Raji (cell line): Measurements from ENCODE around the gene MLN.

Experiments
- POLR2A ChIP-seq: IDR thresholded peaks from 2 replicates; pipeline ENCODE4 v1.6.1; 2011; ENCODE audit warnings: low read depth, low read length, control low read depth; ENCODE audit not compliant: insufficient read depth

MLN gene

DNA sequence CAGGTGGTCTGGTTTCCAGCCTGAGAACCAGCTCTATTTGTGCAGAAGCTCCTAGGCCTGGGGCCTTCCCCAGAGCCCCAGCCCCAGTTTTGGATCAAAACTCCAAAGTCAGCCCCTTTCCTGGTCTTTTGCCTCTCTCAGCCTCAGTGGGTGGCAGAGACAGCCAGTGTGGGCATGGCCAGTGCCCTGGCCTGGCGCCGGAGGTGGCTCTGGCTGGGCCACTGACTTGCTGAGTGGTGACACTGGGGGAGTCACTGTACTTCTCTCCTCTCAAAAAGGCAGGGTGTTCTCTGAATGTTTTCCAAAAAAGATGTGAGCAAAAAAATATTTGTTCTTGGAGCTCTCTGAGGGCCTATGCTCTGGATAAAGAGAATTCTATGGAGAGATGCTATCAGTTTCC, 20.0 kb upstream of the MLN start:
- no peak for TF ChIP-seq POLR2A

DNA sequence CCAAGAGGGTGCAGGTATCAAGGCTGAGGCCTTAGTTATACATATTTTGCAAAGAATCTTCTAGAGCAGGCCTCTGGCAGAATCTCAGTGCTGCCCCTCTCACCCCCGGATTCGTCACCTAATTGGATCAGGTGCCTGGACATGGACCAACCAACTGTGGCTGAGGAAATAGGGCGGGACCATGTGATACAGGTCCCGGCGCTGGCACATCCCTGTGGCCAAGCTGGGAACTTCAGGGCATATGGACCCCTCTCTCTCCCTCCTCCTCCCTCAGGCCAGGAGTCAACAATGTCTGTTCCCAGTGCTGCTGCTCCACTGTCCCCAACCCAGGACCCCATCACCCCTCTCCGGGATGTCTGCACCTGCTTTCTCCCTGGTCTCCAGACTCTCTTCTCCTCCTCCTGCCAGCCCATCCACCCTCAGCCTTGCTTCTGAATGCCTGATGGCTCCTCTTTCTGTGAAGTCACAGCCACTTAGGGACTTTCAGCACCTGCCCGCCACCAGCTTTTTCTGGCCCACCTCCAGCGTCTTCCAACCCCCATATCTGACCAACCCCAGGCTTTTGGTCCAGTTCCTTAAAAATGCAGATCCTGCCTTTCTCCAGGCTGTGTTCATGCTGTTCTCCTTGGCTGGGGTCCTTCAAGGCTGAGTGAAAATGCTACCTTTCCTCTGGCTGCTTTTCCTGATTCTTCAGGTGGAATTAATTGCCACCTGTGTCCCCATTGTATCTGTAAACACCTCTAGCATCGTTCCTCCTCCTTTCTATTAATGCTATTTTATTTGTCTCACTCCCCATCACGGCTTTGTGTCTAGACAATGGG, 19.0 kb upstream of the MLN start:
- no peak for TF ChIP-seq POLR2A

DNA sequence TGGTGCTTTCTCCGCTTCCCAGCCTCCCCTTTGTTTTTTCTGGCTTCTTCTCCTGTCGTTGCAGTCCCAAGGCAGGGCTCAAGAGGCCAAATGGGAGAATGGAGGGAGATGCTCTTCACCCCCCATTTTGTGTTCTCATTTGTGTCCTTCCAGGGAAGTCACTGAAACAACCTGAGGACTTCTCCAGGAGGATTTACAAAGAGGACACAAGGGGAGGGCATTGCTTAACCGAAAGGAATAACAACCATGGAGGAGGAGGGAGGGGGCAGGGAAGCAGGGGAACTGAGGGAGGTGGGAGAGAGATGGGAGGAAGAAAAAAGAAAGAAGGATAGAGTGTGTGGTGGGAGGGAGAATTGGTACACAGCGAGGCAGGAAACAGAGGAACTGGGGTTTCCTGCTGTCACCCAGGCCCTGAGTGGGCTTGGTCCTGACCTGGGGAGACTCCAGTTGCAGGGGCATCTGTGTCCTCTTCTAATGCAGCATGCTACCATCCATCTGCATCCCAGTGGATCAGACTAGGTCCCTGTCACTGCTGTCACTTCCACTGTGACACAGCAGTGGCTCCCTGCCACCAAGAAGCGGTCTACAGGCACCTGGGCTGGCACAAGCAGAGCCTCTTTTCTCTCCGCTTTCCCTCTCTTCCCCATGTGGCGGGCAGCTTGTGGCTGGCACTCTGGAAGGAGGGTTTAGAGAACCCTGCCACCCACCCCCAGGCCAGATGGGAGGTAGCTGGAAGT, 17.1 kb upstream of the MLN start:
- TF ChIP-seq POLR2A: no peak

DNA sequence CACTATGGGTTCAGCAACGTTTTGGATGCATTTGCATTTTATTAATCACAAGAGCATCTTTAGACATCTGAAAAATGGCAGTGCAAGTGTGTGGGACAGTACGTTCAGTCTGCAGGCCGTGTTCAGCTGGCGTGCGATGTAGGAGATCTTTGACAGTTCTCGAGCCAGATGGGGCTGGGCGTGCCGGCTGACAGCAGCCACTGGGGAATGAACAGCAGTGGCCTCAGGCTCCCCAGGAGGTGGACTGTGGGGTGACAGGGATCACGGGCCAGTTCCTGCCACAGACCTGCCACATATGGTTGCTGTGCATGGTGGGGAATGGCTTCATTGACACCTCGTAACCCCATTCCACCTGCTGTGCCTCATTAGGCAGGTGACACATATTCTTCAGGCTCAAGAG, 16.4 kb upstream of the MLN start:
- no peak for TF ChIP-seq POLR2A

DNA sequence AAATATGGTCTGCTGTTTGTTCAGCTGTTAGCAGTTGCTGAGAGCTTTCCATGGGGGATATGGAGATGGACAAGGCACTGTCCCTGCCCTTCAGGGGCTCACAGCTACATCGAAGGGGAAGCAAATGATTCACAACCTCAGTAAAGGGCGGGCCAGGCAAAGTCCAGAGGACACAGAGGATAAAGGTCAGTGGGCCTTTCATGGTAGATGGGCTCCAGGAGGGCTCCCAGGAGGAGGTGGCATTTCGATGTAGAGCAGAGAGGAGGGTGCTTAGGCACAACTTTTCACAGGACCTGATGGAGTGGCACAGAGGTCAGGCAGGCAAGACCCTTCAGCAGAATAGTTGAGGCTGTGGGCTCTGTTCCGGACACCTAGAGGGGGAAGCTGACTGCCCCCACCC, 15.2 kb upstream of the MLN start:
- no peak for TF ChIP-seq POLR2A

DNA sequence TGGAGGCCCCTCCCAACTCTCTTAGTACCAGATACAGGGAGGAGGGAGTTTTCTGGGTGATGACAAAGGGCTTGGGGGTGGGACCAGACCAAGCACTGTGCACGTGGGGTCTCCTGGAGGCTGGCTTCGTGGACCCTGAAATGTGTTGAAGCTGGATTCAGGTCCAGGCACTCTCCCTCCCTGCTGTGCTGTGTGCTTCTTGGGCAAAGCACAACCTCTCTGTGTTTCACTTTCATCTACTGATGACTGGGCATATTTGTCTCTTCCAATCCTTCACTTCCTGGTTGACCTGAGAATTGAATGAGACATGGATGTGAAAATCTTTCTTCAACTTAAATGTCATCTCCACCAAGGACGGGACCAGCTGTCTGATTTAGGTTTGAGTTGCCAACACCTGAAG, 14.5 kb upstream of the MLN start:
- no peak for TF ChIP-seq POLR2A

DNA sequence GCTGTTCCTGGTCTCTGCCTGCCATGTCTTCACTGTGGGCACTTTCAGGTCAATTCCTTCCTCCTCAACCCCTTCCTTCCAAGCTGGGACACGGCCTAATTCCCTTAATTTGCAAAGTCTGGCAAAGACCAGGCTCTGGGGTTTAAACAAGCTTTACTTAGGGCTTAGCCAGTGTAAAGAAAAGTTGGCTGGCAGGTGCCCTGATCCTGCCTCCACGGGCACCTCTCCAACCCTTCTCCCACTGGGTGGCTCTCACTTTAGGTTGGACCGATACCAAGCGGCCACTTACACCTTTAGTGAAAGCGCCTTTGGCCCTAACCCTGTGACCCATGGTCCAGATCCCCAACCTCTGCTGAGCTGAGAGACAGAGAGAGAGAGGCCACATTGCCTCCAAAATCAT, 13.7 kb upstream of the MLN start:
- no peak for TF ChIP-seq POLR2A

DNA sequence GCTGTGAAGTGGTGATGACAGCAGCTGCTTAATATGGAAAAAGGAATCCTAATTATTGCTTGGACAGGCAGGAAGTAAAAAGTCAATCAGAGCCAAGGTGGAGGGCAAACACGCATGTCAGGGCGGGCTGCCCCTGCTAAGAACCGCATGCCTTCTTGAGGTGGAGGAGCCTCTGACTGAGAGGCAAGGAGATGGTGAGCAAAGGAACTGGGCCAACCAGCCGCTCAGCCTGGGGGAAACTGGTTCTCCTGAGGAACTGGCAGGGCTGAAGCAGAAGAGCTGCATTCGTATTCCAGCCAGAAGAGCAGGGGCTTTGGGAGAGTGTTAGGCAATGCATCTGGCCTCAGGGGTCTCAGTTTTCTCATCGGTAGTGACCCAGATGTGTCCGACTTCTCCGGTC, 13.1 kb upstream of the MLN start:
- TF ChIP-seq POLR2A: no peak

DNA sequence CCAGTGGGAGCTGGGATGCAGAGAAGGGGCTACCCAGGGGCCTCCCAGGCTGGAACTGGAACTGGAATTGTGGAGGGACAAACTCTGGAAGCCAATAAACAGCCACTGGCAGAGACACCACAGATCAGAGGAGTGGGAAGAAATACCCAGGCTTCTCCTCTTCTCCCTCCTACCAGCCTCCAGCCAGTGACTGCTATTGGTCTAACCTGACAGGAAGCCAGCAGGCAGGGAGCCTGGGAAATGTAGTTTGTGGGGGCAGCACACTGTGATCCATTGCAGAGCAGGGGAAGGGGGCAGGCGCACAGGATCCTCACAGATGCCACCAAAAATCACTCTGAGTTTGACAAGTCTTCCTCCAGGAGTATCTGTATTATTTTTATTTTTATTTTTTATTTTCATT, 12.1 kb upstream of the MLN start:
- no peak for TF ChIP-seq POLR2A

DNA sequence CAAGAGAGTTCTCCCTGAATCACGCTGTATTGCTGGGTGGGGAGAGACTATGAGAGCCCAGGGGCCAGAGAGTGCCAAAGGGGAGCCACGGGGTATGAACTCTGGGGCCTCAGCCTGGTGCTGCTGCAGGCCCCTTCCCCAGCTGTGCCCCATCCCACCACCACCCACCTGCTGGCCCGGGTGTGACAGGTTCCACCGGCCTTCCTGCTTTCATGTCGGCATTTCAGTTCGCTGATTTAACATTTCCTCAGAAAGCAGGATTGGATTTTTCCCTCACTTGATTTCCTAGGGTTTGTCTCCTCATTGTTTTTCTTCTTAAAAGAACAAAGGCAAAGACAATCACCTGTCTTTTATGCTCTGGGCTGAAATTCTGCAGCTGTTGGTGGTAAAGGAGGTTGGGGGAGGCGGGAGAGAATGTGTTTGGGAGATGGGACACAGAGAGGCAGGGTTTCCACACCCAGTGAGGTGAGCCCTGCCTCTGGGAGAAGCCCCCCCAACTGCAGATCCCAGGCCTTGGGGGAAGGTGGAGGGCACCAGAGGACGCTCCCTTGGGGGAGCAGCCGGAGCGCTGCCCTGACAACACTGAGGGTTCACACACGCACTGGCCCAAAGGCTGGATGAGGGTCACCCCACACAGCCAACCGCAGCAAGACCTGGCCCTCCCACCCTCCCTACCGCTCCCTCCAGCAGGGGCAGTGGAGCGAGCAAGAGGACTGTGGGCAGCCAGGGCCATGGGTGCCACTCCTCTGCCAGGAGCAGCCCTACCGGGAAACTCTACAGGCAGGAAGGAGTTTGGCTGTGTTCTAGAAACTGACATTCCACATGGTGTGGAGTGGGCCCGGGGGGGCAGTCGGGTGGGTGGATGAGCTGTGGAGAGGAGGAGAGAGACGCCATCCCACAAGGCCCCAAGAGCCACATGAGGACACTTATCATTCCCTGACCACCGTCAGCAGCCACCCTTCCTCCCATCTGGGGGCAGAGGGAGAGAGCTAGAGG, 10.5 kb upstream of the MLN start:
- no peak for TF ChIP-seq POLR2A

DNA sequence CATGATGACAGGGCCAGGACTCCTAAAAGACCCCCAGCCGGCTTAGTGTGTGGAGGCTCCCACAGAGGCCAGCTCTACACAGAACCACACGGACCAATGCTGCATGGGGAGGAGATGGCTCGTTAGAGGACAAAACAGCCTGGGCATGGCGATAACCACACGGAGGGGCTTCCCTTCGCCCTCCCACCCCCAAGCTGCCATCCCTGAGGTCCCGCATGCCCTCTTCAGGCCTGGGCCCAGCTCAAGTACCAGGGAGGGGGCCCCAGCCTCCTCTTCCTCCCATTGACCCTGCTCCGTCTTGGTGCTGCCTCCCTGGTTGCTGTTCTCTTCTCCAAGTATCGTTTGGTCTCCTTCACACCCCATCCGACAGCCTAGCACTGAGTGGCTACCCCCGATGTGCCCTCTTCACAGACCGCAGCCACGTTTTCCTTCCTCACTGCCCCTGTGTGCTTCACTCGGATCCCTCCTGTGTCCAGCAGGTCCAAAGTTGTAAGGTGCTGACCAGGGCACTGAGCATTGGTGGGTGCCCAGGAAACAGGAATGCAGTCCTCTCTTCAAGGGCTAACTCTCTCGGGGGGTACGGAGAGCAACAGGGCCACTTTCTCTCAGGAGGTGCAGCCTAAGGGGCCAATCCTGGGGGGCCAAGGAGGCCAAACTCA, 9.6 kb upstream of the MLN start:
- TF ChIP-seq POLR2A: no peak

DNA sequence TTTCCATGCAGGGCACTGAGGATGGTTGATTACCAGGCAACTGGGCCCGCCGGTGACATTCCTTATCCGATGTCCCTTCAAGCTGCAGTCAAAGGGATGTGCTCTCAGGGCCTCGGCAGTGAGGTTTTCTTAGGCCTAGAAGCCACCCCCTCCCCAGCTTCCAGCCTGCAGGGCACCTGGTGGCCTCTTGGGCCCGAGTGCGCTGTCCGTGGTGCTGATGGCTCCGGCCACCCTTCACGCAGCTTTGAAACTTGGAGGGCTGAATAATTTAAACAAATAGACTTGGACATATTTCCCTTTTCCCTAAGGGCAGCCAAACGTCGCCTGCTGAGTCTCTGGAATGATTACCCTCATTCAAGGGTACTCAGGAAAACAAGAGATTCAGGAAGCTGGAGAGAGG, 8.9 kb upstream of the MLN start:
- TF ChIP-seq POLR2A: no peak

DNA sequence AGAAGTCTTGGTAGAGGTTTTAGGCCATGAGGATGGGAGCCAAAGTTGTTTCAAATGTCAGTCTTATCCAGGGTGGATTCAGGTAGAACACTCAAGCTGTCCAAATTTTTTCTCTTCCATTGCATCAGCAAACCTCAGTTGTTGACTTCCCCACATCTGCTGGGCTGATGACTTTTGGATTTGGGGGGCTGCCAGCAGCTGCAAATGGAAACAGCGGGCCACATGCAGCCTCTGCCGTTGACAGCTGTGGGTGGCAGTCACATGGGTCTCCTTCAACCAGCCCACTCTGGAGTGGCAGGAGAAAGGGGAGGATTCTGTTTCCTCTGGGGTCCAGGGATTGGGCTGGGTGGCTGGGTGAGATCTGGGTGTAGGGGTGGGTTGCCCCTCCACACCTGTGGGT, 5.8 kb upstream of the MLN start:
- TF ChIP-seq POLR2A: no peak

DNA sequence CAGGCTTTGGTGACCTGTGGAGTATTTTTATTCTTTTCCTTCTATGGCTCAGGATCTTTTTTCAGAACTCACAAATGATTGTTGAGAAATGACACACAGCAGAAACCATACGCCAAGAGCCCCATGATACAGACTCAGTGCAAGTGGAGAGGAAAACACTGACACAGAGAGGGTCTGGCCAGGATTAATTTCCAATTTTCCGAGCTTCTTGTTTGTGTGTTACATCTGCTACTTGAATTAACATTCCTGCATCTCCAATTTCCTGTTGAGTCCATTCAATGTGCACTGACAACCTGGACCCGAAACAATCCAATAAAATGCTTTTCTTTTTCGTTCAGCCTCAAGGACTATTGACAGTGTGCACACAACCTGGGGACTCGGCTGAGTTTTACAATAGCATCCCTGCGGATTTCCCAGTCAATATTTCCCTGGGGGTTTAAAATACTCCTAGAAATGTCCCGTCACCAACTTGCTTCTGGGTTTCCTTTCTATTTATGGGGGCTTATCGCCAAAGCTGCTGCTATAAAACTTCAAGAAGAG, 4.9 kb upstream of the MLN start:
- TF ChIP-seq POLR2A: no peak

DNA sequence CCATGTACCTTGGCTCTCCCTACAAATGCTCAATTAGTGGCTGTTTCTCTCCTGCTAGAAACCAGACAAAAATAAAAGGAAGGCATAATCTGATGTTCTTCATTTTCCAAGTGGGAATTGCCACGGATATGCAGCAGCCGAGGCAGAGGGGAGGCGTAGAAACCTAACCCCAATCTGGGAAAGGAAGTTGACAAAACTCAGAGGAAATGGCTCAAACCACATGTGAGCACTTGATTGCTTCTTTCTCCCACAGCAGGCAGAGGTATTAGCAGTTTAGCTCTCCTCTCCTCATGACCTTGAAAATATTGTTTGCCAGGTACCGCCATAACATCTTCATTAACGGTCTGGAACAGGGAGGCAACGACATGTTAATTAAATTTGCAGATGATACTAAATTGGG, 3.8 kb upstream of the MLN start:
- no peak for TF ChIP-seq POLR2A
